Measurements from ENCODE around the gene SLC26A1. TPM values are rescaled to one million over a fixed set of nuclear protein-coding genes. Genes with fewer than 3 reads are reported as not detected.

SLC26A1 gene
- total RNA-seq, 1 experiment from 2014 or later = 0.09 TPM

- Histone ChIP-seq H3K23me2 (ENCODE audit: insufficient read length, low read depth, low read length, poor library complexity, severe bottlenecking) (peaks cover 14% of the 10 kb centered on the region), H3K79me2 (ENCODE audit: insufficient read depth, low read length) (no peaks in the 10 kb centered on the region), H2BK5ac (ENCODE audit: insufficient read length, low read length) (no peak overlapping the region), H2BK12ac (ENCODE audit: insufficient read length, low read depth, low read length) (no peak overlapping the region), H4K8ac (replicated peaks; ENCODE audit: insufficient read length, low read depth, low read length) (no peak overlapping the region), H3K14ac (ENCODE audit: insufficient read depth, low read length) (no peak overlapping the region), H4K20me1 (ENCODE audit: control insufficient read depth, insufficient read depth, insufficient read length) (no peaks in the 10 kb centered on the region), H3K18ac (ENCODE audit: insufficient read length, low read depth, low read length) (no peak overlapping the region), H3K9ac (ENCODE audit: extremely low read depth, insufficient read length, low read length) (no peak overlapping the region), H3K9me3 (ENCODE audit: control insufficient read depth, low read depth, low read length) (no peaks in the 10 kb centered on the region), H2BK120ac (ENCODE audit: low read depth, low read length, poor library complexity, severe bottlenecking) (no peak overlapping the region), H2AK5ac (ENCODE audit: insufficient read length, low read length) (no peak overlapping the region), H2BK15ac (ENCODE audit: low read depth, low read length) (no peak overlapping the region), H3K4me1 (ENCODE audit: insufficient read depth, low read length) (no peaks in the 10 kb centered on the region), H2AFZ (ENCODE audit: low read length) (no peak overlapping the region), H3T11ph (ENCODE audit: low read length) (no peak overlapping the region), H2BK20ac (ENCODE audit: low read depth, low read length, poor library complexity, severe bottlenecking) (no peak overlapping the region), H4K5ac (ENCODE audit: insufficient read length, low read depth, low read length) (no peak overlapping the region), H3K4ac (ENCODE audit: low read depth, low read length) (no peak overlapping the region), H3K4me2 (ENCODE audit: insufficient read depth, insufficient read length, low read length) (peak overlapping the region; percentile 89), H4K91ac (ENCODE audit: insufficient read length, low read depth, low read length) (no peak overlapping the region), H3K56ac (ENCODE audit: insufficient read length, low read depth, low read length) (no peak overlapping the region), H3K23ac (ENCODE audit: insufficient read length, low read depth, low read length) (no peak overlapping the region), H3K27ac (ENCODE audit: insufficient read length, low read depth, low read length) (no peak overlapping the region), H3K27me3 (ENCODE audit: insufficient read depth, low read length) (peaks cover 22% of the 10 kb centered on the region; the same call in 1 of the 2 replicates), H3K79me1 (ENCODE audit: insufficient read depth, low read depth, low read length, poor library complexity, severe bottlenecking) (no peaks in the 10 kb centered on the region)
- DNase-seq = peak; percentile 73
- peaks cover 11 to 12% of the 10 kb centered on the region in 2 experiments for H3K4me1 Mint-ChIP-seq
- no peak; the same call in 1 of the 3 replicates for TF ChIP-seq CTCF (conservative IDR thresholded peaks at IDR 0.05)
- peaks cover 0 to 4% (median 0%) of the 10 kb centered on the region in 3 experiments; a peak in 2 of 7 replicates for H3K36me3 Mint-ChIP-seq (ENCODE audit: insufficient read depth in 1 of 3, low read depth in 3 of 3)
- WGBS (ENCODE audit: extremely low coverage, insufficient read length, low lambda C conversion rate) = no CpG with 5 or more reads among the region's 109 CpGs
- H3K9me3 Mint-ChIP-seq = peaks cover 3 to 13% of the 10 kb centered on the region in 2 experiments; a peak in 4 of 5 replicates
- H3K27me3 Mint-ChIP-seq (ENCODE audit: low read depth) = peaks cover 53% of the 10 kb centered on the region
- peak overlapping the region; percentile 56 to 70 for H3K4me3 Mint-ChIP-seq
- H3K27ac Mint-ChIP-seq = no peak overlapping the region; a peak in 1 of 7 replicates
Measured at GRCh38 chr4:1009542-1010394, 16.6 kb upstream of the SLC26A1 start.

Measured in H9 (cell line).